Gastroesophageal sphincter (tissue), 3 donors: ENCODE measurements around the gene GADD45B.

Experiments
- EP300 ChIP-seq: sonication (generic); formaldehyde crosslinking; IDR thresholded peaks from one replicate; pipeline ENCODE4 v1.6.1; 2017; ENCODE audit warnings: antibody characterized with exemption, mild to moderate bottlenecking
- POLR2A ChIP-seq, 2 donors: fragments of 450-650 bp; IDR thresholded peaks; one replicate each; pipeline ENCODE4 v1.6.1; 2017; ENCODE audit warnings: antibody characterized with exemption in 2 of 2, mild to moderate bottlenecking in 2 of 2, moderate library complexity in 1 of 2
- POLR2AphosphoS5 ChIP-seq: sonication (generic); formaldehyde crosslinking; IDR thresholded peaks from one replicate; pipeline ENCODE4 v1.6.1; 2017; ENCODE audit warnings: antibody characterized with exemption
- TF ChIP-seq, protein P1 (sequence below), 4 experiments: fragments of 200-600 bp in 2 of 4; fragments of 450-650 bp in 2 of 4; sonication (generic) in 1 of 4; IDR thresholded peaks; one replicate each; pipeline ENCODE4 v1.5.1; 2017 to 2019; ENCODE audit warnings: antibody characterized with exemption in 4 of 4, mild to moderate bottlenecking in 2 of 4, moderate library complexity in 2 of 4

DNA sequence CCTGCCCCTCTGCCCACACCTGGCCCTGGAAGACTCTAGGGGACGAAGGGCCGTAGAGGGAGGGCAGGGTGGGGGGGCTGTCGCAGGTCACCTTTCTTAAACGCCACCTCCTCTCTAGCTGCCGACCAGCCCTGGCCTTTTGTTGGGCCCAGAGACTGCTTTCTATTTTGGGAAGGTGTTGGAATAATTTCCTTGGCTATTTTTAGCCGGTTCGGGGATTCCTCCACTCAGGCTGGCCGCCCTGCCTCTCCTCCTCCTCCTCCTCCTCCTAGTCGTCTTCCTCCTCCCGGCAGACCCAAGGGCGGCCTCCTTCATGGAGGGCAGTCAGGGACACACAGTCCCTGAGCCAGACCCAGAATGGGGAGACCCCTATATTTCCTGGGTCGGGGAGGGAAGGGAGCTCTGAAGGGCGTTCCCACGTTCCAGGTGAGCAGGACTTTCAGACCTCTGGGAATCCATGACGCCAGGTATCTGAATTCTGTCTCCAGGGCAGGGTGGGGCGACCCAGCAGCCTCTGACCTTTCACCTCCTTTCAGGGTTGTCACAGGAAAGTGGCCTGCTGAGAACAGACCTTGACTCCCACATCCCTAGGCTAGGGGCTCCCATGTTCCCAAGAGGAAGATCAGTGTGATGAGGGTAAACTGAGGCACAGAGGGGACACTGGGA lies 19.9 kb downstream of the GADD45B start:
- TF ChIP-seq, protein P1, sequence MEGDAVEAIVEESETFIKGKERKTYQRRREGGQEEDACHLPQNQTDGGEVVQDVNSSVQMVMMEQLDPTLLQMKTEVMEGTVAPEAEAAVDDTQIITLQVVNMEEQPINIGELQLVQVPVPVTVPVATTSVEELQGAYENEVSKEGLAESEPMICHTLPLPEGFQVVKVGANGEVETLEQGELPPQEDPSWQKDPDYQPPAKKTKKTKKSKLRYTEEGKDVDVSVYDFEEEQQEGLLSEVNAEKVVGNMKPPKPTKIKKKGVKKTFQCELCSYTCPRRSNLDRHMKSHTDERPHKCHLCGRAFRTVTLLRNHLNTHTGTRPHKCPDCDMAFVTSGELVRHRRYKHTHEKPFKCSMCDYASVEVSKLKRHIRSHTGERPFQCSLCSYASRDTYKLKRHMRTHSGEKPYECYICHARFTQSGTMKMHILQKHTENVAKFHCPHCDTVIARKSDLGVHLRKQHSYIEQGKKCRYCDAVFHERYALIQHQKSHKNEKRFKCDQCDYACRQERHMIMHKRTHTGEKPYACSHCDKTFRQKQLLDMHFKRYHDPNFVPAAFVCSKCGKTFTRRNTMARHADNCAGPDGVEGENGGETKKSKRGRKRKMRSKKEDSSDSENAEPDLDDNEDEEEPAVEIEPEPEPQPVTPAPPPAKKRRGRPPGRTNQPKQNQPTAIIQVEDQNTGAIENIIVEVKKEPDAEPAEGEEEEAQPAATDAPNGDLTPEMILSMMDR (IDR thresholded peaks at IDR 0.05), result no peak
- no peak for TF ChIP-seq EP300
- no peak for TF ChIP-seq POLR2A (IDR thresholded peaks at IDR 0.05)
- TF ChIP-seq POLR2AphosphoS5, result no peak
